Kidney (tissue), 14 donors: ENCODE results near the gene VWA3A. TPM values are rescaled to one million over a fixed set of nuclear protein-coding genes. Genes with fewer than 3 reads are reported as not detected.
"Not testable (repeated sequence)": the region's sequence is repeated elsewhere in the genome, so short reads cannot be mapped to it uniquely, and the experiment has no call there.

ENCODE experiments used
- DNase-seq, 5 donors: peaks; one replicate each; pipeline ENCODE4 v3.0.0-alpha.2; 2013 to 2020
- FAIRE-seq: peaks from 2 replicates; lab custom pipeline; 2012; peaks lifted over from hg19 to GRCh38; lab: Jason Lieb, UNC
- H3K27ac ChIP-seq, 2 donors: one replicate each; pipeline ENCODE4 v1.7.0; 2013; ENCODE audit warnings: low read depth in 2 of 2, low read length in 2 of 2, inconsistent platforms in 1 of 2
- H3K27me3 ChIP-seq: one replicate; pipeline ENCODE4 v1.7.1; 2013; ENCODE audit warnings: low read length, inconsistent platforms; ENCODE audit not compliant: control insufficient read depth, insufficient read depth
- H3K36me3 ChIP-seq, 3 donors: one replicate each; pipeline versions ENCODE4 v1.7.0 to v1.7.1; 2013; ENCODE audit warnings: low read length in 3 of 3, control low read depth in 1 of 3, inconsistent platforms in 1 of 3; ENCODE audit not compliant: insufficient read depth in 3 of 3, control insufficient read depth in 2 of 3
- H3K4me1 ChIP-seq, 3 donors: one replicate each; pipeline versions ENCODE4 v1.7.0 to v1.7.1; 2013; ENCODE audit warnings: low read length in 3 of 3, inconsistent platforms in 1 of 3, low read depth in 1 of 3; ENCODE audit not compliant: control insufficient read depth in 2 of 3, insufficient read depth in 2 of 3
- H3K4me3 ChIP-seq, 3 donors: one replicate each; pipeline versions ENCODE4 v1.7.0 to v1.8.1; 2013; ENCODE audit warnings: low read length in 3 of 3, control low read depth in 1 of 3, inconsistent platforms in 1 of 3
- H3K9ac ChIP-seq, 3 donors: one replicate each; pipeline versions ENCODE4 v1.7.0 to v1.7.1; 2013; ENCODE audit warnings: low read length in 3 of 3, control low read depth in 1 of 3, inconsistent platforms in 1 of 3
- H3K9me3 ChIP-seq, 3 donors: one replicate each; pipeline versions ENCODE4 v1.7.0 to v1.7.1; 2013; ENCODE audit warnings: low read length in 3 of 3, control low read depth in 1 of 3, inconsistent platforms in 1 of 3; ENCODE audit not compliant: control insufficient read depth in 2 of 3, insufficient read depth in 1 of 3
- CTCF ChIP-seq: IDR thresholded peaks from 3 replicates; pipeline ENCODE4 v1.5.1; 2012; ENCODE audit warnings: mild to moderate bottlenecking, moderate library complexity, borderline replicate concordance; ENCODE audit not compliant: insufficient read depth; ENCODE audit errors: extremely low read depth
- intact Hi-C: fragments of 100-400 bp; cut with DNase I; formaldehyde crosslinking; loops from one replicate; pipeline ENCODE4 v1.11.1; 2022
- polyA plus RNA-seq: library from polyadenylated mRNA; stranded (reverse); fragments of 350-450 nt; fragmentation: Illumina TruSeq; extraction: RNeasy Lipid Tissue Mini Kit (QIAGEN cat#74804); gene quantifications from one replicate; pipeline ENCODE4 v1.2.3, GENCODE V29; 2014; ENCODE audit warnings: low read depth, low replicate concordance; ENCODE audit not compliant: insufficient read depth
- total RNA-seq: library from RNA; stranded (reverse); fragmentation: NEBNext Ultra II Directional; extraction: Animal tissue kit (Norgen Biotek cat#: 25700); gene quantifications from one replicate; pipeline ENCODE4 v1.2.1, GENCODE V29; 2021
- donor health status: control.
- donor health status: control.
- donor health status: control.
- donor health status: control.
- donor health status: control.
- donor health status: DM: yes; HTN: yes; CAD: no.
- donor health status: Normal renal cell carcinoma (clear cell type).

VWA3A gene
- total and polyA plus RNA-seq, 2 donors from 2014 or later: 0.13 to 0.76 TPM

GRCh38 chr16:22164482-22164881 lies 72.1 kb downstream of the VWA3A start:
- FAIRE-seq (no peak), DNase-seq (no peak)
- Histone ChIP-seq H3K4me3 (no peak overlapping the region), H3K9ac (no peak overlapping the region), H3K9me3 (peaks cover 0 to 4% (median 0%) of the 10 kb centered on the region in 3 donors), H3K4me1 (no peaks in the 10 kb centered on the region), H3K27ac (no peak overlapping the region), H3K27me3 (peaks cover 5% of the 10 kb centered on the region), H3K36me3 (no peaks in the 10 kb centered on the region)
- TF ChIP-seq CTCF: no peak
- intact Hi-C loops: no loop called here

DNA sequence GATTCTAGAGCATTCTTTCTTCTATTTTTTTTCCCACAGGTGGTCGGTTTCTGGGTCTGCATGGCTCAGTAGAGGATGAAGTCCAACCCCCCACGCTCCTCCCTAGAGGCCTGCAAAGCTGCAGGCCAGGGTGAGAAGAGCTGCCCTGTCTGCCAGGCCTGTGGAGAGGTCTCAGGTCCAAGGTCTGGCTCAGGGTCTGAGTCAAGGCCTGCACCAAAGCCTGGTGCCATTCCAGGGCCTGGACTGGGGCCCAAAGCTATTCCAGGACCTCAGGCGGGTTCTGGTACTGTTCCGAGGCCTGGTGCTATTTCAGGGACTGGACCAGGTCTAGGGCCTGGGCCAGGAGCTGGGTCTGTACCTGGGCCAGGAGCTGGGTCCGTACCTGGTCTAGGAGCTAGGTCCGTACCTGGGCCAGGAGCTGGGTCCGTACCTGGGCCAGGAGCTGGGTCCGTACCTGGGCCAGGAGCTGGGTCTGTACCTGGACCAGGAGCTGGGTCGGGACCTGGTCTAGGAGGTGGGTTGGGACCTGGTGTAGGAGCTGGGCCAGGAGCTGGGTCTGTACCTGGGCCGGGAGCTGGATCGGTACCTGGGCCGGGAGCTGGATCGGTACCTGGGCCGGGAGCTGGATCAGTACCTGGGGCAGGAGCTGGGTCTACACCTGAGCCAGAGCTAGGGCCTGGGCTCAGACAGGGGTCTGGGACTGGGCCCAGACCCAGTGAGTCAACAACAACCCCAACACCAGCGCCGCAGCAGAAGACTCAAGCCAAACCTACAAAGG lies 73.4 kb downstream of the VWA3A start:
- DNase-seq (peak in 1 of 5 donors; percentile 10), FAIRE-seq (no peak)
- intact Hi-C loops: no loop called here
- Histone ChIP-seq H3K9ac (no peak overlapping the region), H3K9me3 (peaks cover 0 to 4% (median 0%) of the 10 kb centered on the region in 3 donors), H3K36me3 (no peaks in the 10 kb centered on the region), H3K27ac (no peak overlapping the region), H3K4me3 (no peak overlapping the region), H3K4me1 (no peaks in the 10 kb centered on the region), H3K27me3 (peaks cover 5% of the 10 kb centered on the region)
- TF ChIP-seq CTCF: no peak

GRCh38 chr16:22171953-22172352 lies 79.6 kb downstream of the VWA3A start:
- H3K9me3 ChIP-seq: no peaks in the 10 kb centered on the region
- intact Hi-C loops: no loop called here
- H3K36me3 ChIP-seq: no peaks in the 10 kb centered on the region
- H3K9ac ChIP-seq: no peak overlapping the region
- H3K4me3 ChIP-seq: no peak overlapping the region
- H3K27me3 ChIP-seq: no peaks in the 10 kb centered on the region
- no peak for TF ChIP-seq CTCF
- no peak for FAIRE-seq
- no peak for DNase-seq
- H3K27ac ChIP-seq: no peak overlapping the region
- no peaks in the 10 kb centered on the region for H3K4me1 ChIP-seq

- H3K9ac ChIP-seq, intact Hi-C loops, FAIRE-seq, H3K9me3 ChIP-seq, H3K4me1 ChIP-seq, H3K36me3 ChIP-seq, H3K4me3 ChIP-seq, H3K27me3 ChIP-seq, DNase-seq, H3K27ac ChIP-seq: not testable (repeated sequence)
Observed at GRCh38 chr16:22172642-22173041, 80.3 kb downstream of the VWA3A start.
